Measurements from ENCODE around the gene SLC12A3.
"Not testable (repeated sequence)": the region's sequence is repeated elsewhere in the genome, so short reads cannot be mapped to it uniquely, and the experiment has no call there.

SLC12A3 gene

GRCh38 chr16:56916571-56917403 is 51.8 kb downstream of the SLC12A3 start:
- DNase-seq (ENCODE audit: low read depth in 3 of 3): peak in 1 of 3 experiments; percentile 16

- no peak for DNase-seq (ENCODE audit: low read depth in 3 of 3)
These were observed 53.5 kb downstream of the SLC12A3 start for GRCh38 chr16:56918467-56919012.

GRCh38 chr16:56919099-56919800 is 54.2 kb downstream of the SLC12A3 start:
- no peak for DNase-seq (ENCODE audit: low read depth in 3 of 3)

- DNase-seq (ENCODE audit: low read depth in 3 of 3): no peak
These were observed 56.6 kb downstream of the SLC12A3 start for GRCh38 chr16:56921571-56921970.

- DNase-seq (ENCODE audit: low read depth in 3 of 3): no peak
These were observed 58.6 kb downstream of the SLC12A3 start for GRCh38 chr16:56923481-56924091.

- DNase-seq (ENCODE audit: low read depth in 3 of 3): no peak
These were observed 62.5 kb downstream of the SLC12A3 start for GRCh38 chr16:56927471-56927870.

GRCh38 chr16:56929639-56930038 is 64.6 kb downstream of the SLC12A3 start:
- no peak for DNase-seq (ENCODE audit: low read depth in 3 of 3)

GRCh38 chr16:56930486-56931270 is 65.7 kb downstream of the SLC12A3 start:
- DNase-seq (ENCODE audit: low read depth in 3 of 3): no peak

- no peak for DNase-seq (ENCODE audit: low read depth in 3 of 3)
These were observed 66.4 kb downstream of the SLC12A3 start for GRCh38 chr16:56931271-56931891.

- DNase-seq (ENCODE audit: low read depth in 3 of 3): peak; percentile 98 to 99 (median 99)
These were observed 67.1 kb downstream of the SLC12A3 start, which contains the start of gene HERPUD1 for GRCh38 chr16:56931892-56932720. TSS of gene HERPUD1 (plus strand) at chr16:56932142. CDS start at chr16:56932245, 103 bp downstream.

GRCh38 chr16:56932721-56933619 is 68.0 kb downstream of the SLC12A3 start:
- DNase-seq (ENCODE audit: low read depth in 3 of 3): peak in 1 of 3 experiments; percentile 31

GRCh38 chr16:56933828-56934598 is 69.0 kb downstream of the SLC12A3 start:
- no peak for DNase-seq (ENCODE audit: low read depth in 3 of 3)

GRCh38 chr16:56934599-56935145 is 69.7 kb downstream of the SLC12A3 start:
- not testable (repeated sequence) for DNase-seq (ENCODE audit: low read depth in 3 of 3)

- DNase-seq (ENCODE audit: low read depth in 3 of 3): no peak
These were observed 70.2 kb downstream of the SLC12A3 start for GRCh38 chr16:56935201-56935600.

GRCh38 chr16:56936491-56936890 is 71.5 kb downstream of the SLC12A3 start:
- DNase-seq (ENCODE audit: low read depth in 3 of 3): no peak

GRCh38 chr16:56936950-56937349 is 71.9 kb downstream of the SLC12A3 start:
- no peak for DNase-seq (ENCODE audit: low read depth in 3 of 3)

GRCh38 chr16:56938664-56939513 is 73.9 kb downstream of the SLC12A3 start:
- DNase-seq (ENCODE audit: low read depth in 3 of 3): peak in 2 of 3 experiments; percentile 25 to 30

Measured in stimulated activated CD4-positive, alpha-beta T cell treated with anti-CD3 and anti-CD28 coated beads, TNF-alpha, amount 100 ng/mL, for 24 hours (primary cell).